Heart left ventricle (tissue), 13 donors: ENCODE measurements around the gene HS6ST3.

Experiments
- CTCF ChIP-seq, 12 donors: fragments of 200-600 bp; sonication (generic) in 4 of 12; IDR thresholded peaks; one replicate each; pipeline versions ENCODE4 v1.5.0 to v1.8.0; 2018 to 2022; ENCODE audit warnings: antibody characterized with exemption in 12 of 12, mild to moderate bottlenecking in 5 of 12
- POLR2A ChIP-seq, 2 donors: fragments of 450-650 bp; IDR thresholded peaks; one replicate each; pipeline ENCODE4 v1.6.1; 2017; ENCODE audit warnings: antibody characterized with exemption in 2 of 2, mild to moderate bottlenecking in 2 of 2, moderate library complexity in 2 of 2
- donor health status: ischemic (EF 13 %, LVEDD 7.1; RV severe dilation, severe dysfunction).
- donor health status: DM: no; HTN: yes; CAD: no.
- donor health status: DM: no; HTN: no; CAD: no.
- donor health status: ischemic (EF 25% LVEDD 6.9; RV normal size, moderate dysfunction).
- donor health status: ischemic (EF 25% LVEDD 5.7; RV mildly dilated, moderate dysfunction).
- donor health status: ischemic (EF 35%, LVEDD 5.7; RV mildly dilated, moderate dysfunction).
- donor health status: nonischemic (EF 11% LVEDD 7.7; RV severe dilation, severe dysfunction).
- donor health status: DM: yes; HTN: yes; CAD: no.
- donor health status: PGD.
- donor health status: ischemic (EF 29% LVEDD 5.4; RV normal size, mild dysfunction).
- donor health status: nonischemic (EF 23%, LVEDD 6.1; RV moderate dilation, normal function).

- no peak for TF ChIP-seq CTCF (IDR thresholded peaks at IDR 0.05)
- no peak for TF ChIP-seq POLR2A (IDR thresholded peaks at IDR 0.05)
These were observed 339.0 kb downstream of the HS6ST3 start for GRCh38 chr13:96428911-96429310.
